Liver (tissue), 9 donors: ENCODE data around the gene SEMA3B. TPM values are rescaled to one million over a fixed set of nuclear protein-coding genes. Genes with fewer than 3 reads are reported as not detected.

Source experiments
- DNase-seq: peaks from one replicate; pipeline ENCODE4 v3.0.0-alpha.2; 2017; ENCODE audit warnings: low spot score
- H3K27ac ChIP-seq, 2 donors: one replicate each; pipeline ENCODE4 v1.7.0; 2013; ENCODE audit warnings: inconsistent platforms in 2 of 2, low read length in 2 of 2, control low read depth in 1 of 2, low read depth in 1 of 2, mild to moderate bottlenecking in 1 of 2
- H3K27me3 ChIP-seq, 4 donors: one replicate each; pipeline versions ENCODE4 v1.6.1 to v1.7.0; 2013; ENCODE audit warnings: low read length in 3 of 4, inconsistent platforms in 1 of 4, mild to moderate bottlenecking in 1 of 4, moderate library complexity in 1 of 4; ENCODE audit not compliant: control insufficient read depth in 4 of 4, insufficient read depth in 4 of 4
- H3K36me3 ChIP-seq, 4 donors: one replicate each; pipeline versions ENCODE4 v1.6.1 to v1.7.0; 2013; ENCODE audit warnings: low read length in 3 of 4, mild to moderate bottlenecking in 3 of 4, low read depth in 1 of 4, moderate library complexity in 1 of 4; ENCODE audit not compliant: control insufficient read depth in 4 of 4, insufficient read depth in 3 of 4
- H3K4me1 ChIP-seq, 4 donors: one replicate each; pipeline versions ENCODE4 v1.6.1 to v1.7.0; 2013; ENCODE audit warnings: low read length in 3 of 4, mild to moderate bottlenecking in 3 of 4, moderate library complexity in 1 of 4; ENCODE audit not compliant: control insufficient read depth in 4 of 4, insufficient read depth in 4 of 4
- H3K4me3 ChIP-seq, 3 donors: one replicate each; pipeline versions ENCODE4 v1.6.1 to v1.7.0; 2013; ENCODE audit warnings: low read length in 3 of 3, control low read depth in 1 of 3, low read depth in 1 of 3, mild to moderate bottlenecking in 1 of 3
- H3K9ac ChIP-seq, 2 donors: one replicate each; pipeline ENCODE4 v1.7.0; 2013; ENCODE audit warnings: low read length in 2 of 2, mild to moderate bottlenecking in 2 of 2, moderate library complexity in 2 of 2, control low read depth in 1 of 2, low read depth in 1 of 2
- H3K9me3 ChIP-seq, 4 donors: one replicate each; pipeline versions ENCODE4 v1.6.1 to v1.7.0; 2013; ENCODE audit warnings: low read length in 3 of 4; ENCODE audit not compliant: control insufficient read depth in 4 of 4
- EGR1 ChIP-seq, 2 donors: IDR thresholded peaks; 2 replicates each; pipeline ENCODE4 v1.6.1; 2016 to 2018; ENCODE audit warnings: antibody characterized with exemption in 2 of 2, low read depth in 2 of 2
- FOXA1 ChIP-seq: IDR thresholded peaks from 2 replicates; pipeline ENCODE4 v1.6.1; 2016; ENCODE audit warnings: antibody characterized with exemption
- FOXA2 ChIP-seq: IDR thresholded peaks from 2 replicates; pipeline ENCODE4 v1.6.1; 2016; ENCODE audit warnings: antibody characterized with exemption
- GABPA ChIP-seq, 2 donors: IDR thresholded peaks in 1 of 2; conservative IDR thresholded peaks in 1 of 2; 2 replicates each; pipeline ENCODE4 v1.6.1; 2016; ENCODE audit warnings: antibody characterized with exemption in 2 of 2, mild to moderate bottlenecking in 1 of 2, moderate library complexity in 1 of 2
- HNF4A ChIP-seq, 2 donors: conservative IDR thresholded peaks; 2 replicates each; pipeline ENCODE4 v1.6.1; 2016; ENCODE audit warnings: antibody characterized with exemption in 2 of 2, mild to moderate bottlenecking in 2 of 2
- HNF4G ChIP-seq: IDR thresholded peaks from 2 replicates; pipeline ENCODE4 v1.6.1; 2016; ENCODE audit warnings: antibody characterized with exemption
- JUND ChIP-seq, 2 donors: IDR thresholded peaks; 2 replicates each; pipeline ENCODE4 v1.6.1; 2016; ENCODE audit warnings: antibody characterized with exemption in 2 of 2
- NR2F2 ChIP-seq: IDR thresholded peaks from 2 replicates; pipeline ENCODE4 v1.6.1; 2016; ENCODE audit warnings: antibody characterized with exemption
- RAD21 ChIP-seq, 2 donors: IDR thresholded peaks; 2 replicates each; pipeline ENCODE4 v1.6.1; 2016; ENCODE audit warnings: antibody characterized with exemption in 2 of 2, mild to moderate bottlenecking in 2 of 2
- RXRA ChIP-seq, 2 donors: IDR thresholded peaks; 2 replicates each; pipeline ENCODE4 v1.6.1; 2017 to 2018; ENCODE audit warnings: antibody characterized with exemption in 2 of 2, mild to moderate bottlenecking in 1 of 2
- SP1 ChIP-seq: IDR thresholded peaks from 2 replicates; pipeline ENCODE4 v1.6.1; 2018; ENCODE audit warnings: antibody characterized with exemption, mild to moderate bottlenecking
- TAF1 ChIP-seq: conservative IDR thresholded peaks from 2 replicates; pipeline ENCODE4 v1.6.1; 2016; ENCODE audit warnings: antibody characterized with exemption, mild to moderate bottlenecking
- YY1 ChIP-seq: IDR thresholded peaks from 2 replicates; pipeline ENCODE4 v1.6.1; 2016; ENCODE audit warnings: antibody characterized with exemption, mild to moderate bottlenecking
- WGBS: extraction: QIAGEN DNeasy Blood & Tissue Kit; methylation state at CpG from one replicate; pipeline ENCODE4 v1.1.7; 2013; 5-methylcytosine and 5-hydroxymethylcytosine counted together
- polyA plus RNA-seq, 2 donors: library from polyadenylated mRNA; stranded (reverse) in 1 of 2; unstranded in 1 of 2; fragments of 200-250 nt in 1 of 2; fragments of >200 nt in 1 of 2; fragmentation: Nextera tagmentation in 1 of 2; extraction: Ambion mirVana in 1 of 2; gene quantifications; one replicate each; pipeline versions ENCODE4 v1.2.1 to v1.2.3, GENCODE V29; 2013 to 2015
- total RNA-seq, 2 donors: library from RNA; depleted of rRNA; stranded (reverse); fragments of >200 nt; gene quantifications; one replicate each; pipeline ENCODE4 v1.2.3, GENCODE V29; 2014
- TF ChIP-seq, protein P1 (sequence below): IDR thresholded peaks from 2 replicates; pipeline ENCODE4 v1.6.1; 2016; ENCODE audit warnings: antibody characterized with exemption
- TF ChIP-seq, protein P2 (sequence below): IDR thresholded peaks from 2 replicates; pipeline ENCODE4 v1.6.1; 2016; ENCODE audit warnings: antibody characterized with exemption
- TF ChIP-seq, protein P3 (sequence below): IDR thresholded peaks from 2 replicates; pipeline ENCODE4 v1.6.1; 2016; ENCODE audit warnings: antibody characterized with exemption, mild to moderate bottlenecking
- TF ChIP-seq, protein P4 (sequence below): fragments of 150-350 bp; IDR thresholded peaks from 2 replicates; pipeline ENCODE4 v1.5.1; 2017; ENCODE audit warnings: improper control_type of control experiment, low read depth, low read length; ENCODE audit not compliant: missing input control
- donor health status: healthy.
- donor health status: healthy.
- donor health status: healthy.
- donor health status: healthy.
- donor health status: healthy.

Gene SEMA3B
- total and polyA plus RNA-seq, 4 donors: 0.40 to 1.5 (median 0.93) TPM

DNA sequence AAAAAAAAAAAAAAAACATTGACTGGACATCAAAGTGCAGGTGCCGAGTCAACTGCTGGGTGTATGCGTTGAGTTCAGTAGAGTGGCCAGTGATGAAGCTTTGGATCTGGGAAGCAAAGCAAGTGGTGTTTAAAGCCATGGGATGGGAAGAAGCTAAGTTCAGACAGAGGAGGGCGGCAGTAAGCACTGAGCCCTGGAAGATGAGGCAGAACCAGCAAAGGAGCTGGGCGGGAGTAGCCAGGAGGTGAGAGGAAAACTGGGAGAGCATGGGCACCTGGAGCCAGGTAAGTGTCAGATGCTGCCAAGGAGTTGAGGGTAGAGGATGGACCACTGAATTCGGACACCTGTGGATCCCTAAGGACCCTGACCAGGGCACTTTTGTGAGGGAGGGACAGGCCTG, 44.3 kb upstream of the SEMA3B start:
- Histone ChIP-seq H3K9ac (no peak overlapping the region), H3K27me3 (no peaks in the 10 kb centered on the region), H3K4me1 (peaks cover 8 to 36% (median 32%) of the 10 kb centered on the region in 4 donors), H3K36me3 (peaks cover 0 to 2% (median 0%) of the 10 kb centered on the region in 4 donors), H3K4me3 (no peak overlapping the region), H3K27ac (no peak overlapping the region), H3K9me3 (no peaks in the 10 kb centered on the region)
- 72% methylated on average over 5 of the region's 5 CpGs for WGBS
- DNase-seq: no peak
- TF ChIP-seq, protein P1, sequence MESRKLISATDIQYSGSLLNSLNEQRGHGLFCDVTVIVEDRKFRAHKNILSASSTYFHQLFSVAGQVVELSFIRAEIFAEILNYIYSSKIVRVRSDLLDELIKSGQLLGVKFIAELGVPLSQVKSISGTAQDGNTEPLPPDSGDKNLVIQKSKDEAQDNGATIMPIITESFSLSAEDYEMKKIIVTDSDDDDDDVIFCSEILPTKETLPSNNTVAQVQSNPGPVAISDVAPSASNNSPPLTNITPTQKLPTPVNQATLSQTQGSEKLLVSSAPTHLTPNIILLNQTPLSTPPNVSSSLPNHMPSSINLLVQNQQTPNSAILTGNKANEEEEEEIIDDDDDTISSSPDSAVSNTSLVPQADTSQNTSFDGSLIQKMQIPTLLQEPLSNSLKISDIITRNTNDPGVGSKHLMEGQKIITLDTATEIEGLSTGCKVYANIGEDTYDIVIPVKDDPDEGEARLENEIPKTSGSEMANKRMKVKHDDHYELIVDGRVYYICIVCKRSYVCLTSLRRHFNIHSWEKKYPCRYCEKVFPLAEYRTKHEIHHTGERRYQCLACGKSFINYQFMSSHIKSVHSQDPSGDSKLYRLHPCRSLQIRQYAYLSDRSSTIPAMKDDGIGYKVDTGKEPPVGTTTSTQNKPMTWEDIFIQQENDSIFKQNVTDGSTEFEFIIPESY: no peak
- TF ChIP-seq, protein P2, sequence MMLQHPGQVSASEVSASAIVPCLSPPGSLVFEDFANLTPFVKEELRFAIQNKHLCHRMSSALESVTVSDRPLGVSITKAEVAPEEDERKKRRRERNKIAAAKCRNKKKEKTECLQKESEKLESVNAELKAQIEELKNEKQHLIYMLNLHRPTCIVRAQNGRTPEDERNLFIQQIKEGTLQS: no peak
- no peak for TF ChIP-seq SP1
- no peak for TF ChIP-seq YY1
- TF ChIP-seq HNF4A (conservative IDR thresholded peaks at IDR 0.05): no peak
- no peak for TF ChIP-seq FOXA1
- TF ChIP-seq, protein P3, sequence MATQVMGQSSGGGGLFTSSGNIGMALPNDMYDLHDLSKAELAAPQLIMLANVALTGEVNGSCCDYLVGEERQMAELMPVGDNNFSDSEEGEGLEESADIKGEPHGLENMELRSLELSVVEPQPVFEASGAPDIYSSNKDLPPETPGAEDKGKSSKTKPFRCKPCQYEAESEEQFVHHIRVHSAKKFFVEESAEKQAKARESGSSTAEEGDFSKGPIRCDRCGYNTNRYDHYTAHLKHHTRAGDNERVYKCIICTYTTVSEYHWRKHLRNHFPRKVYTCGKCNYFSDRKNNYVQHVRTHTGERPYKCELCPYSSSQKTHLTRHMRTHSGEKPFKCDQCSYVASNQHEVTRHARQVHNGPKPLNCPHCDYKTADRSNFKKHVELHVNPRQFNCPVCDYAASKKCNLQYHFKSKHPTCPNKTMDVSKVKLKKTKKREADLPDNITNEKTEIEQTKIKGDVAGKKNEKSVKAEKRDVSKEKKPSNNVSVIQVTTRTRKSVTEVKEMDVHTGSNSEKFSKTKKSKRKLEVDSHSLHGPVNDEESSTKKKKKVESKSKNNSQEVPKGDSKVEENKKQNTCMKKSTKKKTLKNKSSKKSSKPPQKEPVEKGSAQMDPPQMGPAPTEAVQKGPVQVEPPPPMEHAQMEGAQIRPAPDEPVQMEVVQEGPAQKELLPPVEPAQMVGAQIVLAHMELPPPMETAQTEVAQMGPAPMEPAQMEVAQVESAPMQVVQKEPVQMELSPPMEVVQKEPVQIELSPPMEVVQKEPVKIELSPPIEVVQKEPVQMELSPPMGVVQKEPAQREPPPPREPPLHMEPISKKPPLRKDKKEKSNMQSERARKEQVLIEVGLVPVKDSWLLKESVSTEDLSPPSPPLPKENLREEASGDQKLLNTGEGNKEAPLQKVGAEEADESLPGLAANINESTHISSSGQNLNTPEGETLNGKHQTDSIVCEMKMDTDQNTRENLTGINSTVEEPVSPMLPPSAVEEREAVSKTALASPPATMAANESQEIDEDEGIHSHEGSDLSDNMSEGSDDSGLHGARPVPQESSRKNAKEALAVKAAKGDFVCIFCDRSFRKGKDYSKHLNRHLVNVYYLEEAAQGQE: no peak
- TF ChIP-seq RXRA (IDR thresholded peaks at IDR 0.05): no peak
- no peak for TF ChIP-seq RAD21 (IDR thresholded peaks at IDR 0.05)
- TF ChIP-seq TAF1: no peak
- TF ChIP-seq NR2F2: no peak
- TF ChIP-seq, protein P4, sequence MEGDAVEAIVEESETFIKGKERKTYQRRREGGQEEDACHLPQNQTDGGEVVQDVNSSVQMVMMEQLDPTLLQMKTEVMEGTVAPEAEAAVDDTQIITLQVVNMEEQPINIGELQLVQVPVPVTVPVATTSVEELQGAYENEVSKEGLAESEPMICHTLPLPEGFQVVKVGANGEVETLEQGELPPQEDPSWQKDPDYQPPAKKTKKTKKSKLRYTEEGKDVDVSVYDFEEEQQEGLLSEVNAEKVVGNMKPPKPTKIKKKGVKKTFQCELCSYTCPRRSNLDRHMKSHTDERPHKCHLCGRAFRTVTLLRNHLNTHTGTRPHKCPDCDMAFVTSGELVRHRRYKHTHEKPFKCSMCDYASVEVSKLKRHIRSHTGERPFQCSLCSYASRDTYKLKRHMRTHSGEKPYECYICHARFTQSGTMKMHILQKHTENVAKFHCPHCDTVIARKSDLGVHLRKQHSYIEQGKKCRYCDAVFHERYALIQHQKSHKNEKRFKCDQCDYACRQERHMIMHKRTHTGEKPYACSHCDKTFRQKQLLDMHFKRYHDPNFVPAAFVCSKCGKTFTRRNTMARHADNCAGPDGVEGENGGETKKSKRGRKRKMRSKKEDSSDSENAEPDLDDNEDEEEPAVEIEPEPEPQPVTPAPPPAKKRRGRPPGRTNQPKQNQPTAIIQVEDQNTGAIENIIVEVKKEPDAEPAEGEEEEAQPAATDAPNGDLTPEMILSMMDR: no peak
- TF ChIP-seq FOXA2: no peak
- TF ChIP-seq GABPA (IDR thresholded peaks at IDR 0.05 in 1 of 2, conservative IDR thresholded peaks at IDR 0.05 in 1 of 2): no peak
- TF ChIP-seq JUND (IDR thresholded peaks at IDR 0.05): no peak
- TF ChIP-seq HNF4G: no peak

DNA sequence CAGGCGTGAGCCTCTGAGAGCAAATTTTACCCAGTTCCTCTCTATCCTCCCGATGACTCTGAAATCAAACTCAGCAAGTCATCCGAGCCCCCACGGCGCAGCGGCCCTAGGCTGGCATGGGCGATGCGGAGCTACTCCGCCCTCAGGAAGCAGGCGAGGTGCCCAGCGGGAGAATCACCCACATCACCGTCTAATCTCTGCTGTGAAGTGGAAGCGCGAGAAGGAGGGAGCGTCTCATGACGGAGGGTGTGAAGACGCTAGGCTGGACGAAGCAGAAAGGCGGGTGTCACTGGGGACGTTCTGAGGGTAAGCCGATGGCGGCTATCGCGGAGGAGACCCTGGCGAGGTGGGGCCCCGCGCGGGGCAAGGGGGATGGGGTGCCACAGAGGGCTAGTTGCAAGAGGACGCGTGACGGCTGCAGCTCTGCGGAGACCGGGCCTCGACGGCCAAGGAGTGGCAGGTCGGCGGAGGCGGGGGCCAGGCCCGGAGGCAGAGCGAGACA, 42.0 kb upstream of the SEMA3B start:
- H3K9me3 ChIP-seq: no peaks in the 10 kb centered on the region
- H3K4me1 ChIP-seq: peaks cover 4 to 18% (median 12%) of the 10 kb centered on the region in 4 donors
- peak overlapping the region; percentile 36 to 44 for H3K9ac ChIP-seq
- TF ChIP-seq RAD21 (IDR thresholded peaks at IDR 0.05) (no peak), NR2F2 (no peak), TAF1 (no peak), HNF4G (no peak), SP1 (no peak), JUND (IDR thresholded peaks at IDR 0.05) (no peak), RXRA (IDR thresholded peaks at IDR 0.05) (no peak), YY1 (no peak), EGR1 (IDR thresholded peaks at IDR 0.05; ENCODE audit: low read depth in 2 of 2) (no peak)
- TF ChIP-seq, protein P1: no peak
- TF ChIP-seq, protein P3: no peak
- peak overlapping the region in 1 of 2 donors; percentile 37 for H3K27ac ChIP-seq
- H3K36me3 ChIP-seq: no peaks in the 10 kb centered on the region
- 2% methylated on average over 40 of the region's 40 CpGs for WGBS
- H3K4me3 ChIP-seq: peak overlapping the region in 1 of 3 donors; percentile 77
- DNase-seq: no peak
- no peaks in the 10 kb centered on the region for H3K27me3 ChIP-seq
